IMR-90 (cell line): ENCODE results near the gene HECW1. TPM values are rescaled to one million over a fixed set of nuclear protein-coding genes. Genes with fewer than 3 reads are reported as not detected.

Source experiments
- ATAC-seq: fragments of 200-7000 bp; cut with Tn5 transposase; 2 replicates; pipeline ENCODE4 v1.9.1; 2020; ENCODE audit warnings: low read depth, mild to moderate bottlenecking, moderate library complexity
- BruUV-seq: library from RNA; stranded (reverse); fragments of 400-500 nt; replicated peaks from 2 replicates; lab custom pipeline; 2021; lab: Mats Ljungman, UMichigan
- CTCF ChIA-PET: fragments of 300-600 bp; formaldehyde crosslinking; extraction: SDS; loops from one replicate; lab custom pipeline; 2021; ENCODE audit warnings: antibody characterized with exemption; lab: Yijun Ruan, JAX
- POLR2A ChIA-PET: fragments of 300-600 bp; sonication (Branson Sonifier 250); formaldehyde crosslinking; loops from one replicate; lab custom pipeline; 2022; ENCODE audit warnings: antibody characterized with exemption; ENCODE audit not compliant: unreplicated experiment; lab: Charles Lee
- DNase-seq: peaks from one replicate; pipeline ENCODE4 v3.0.0; 2013
- H2AFZ ChIP-seq: replicated peaks from 2 replicates; pipeline ENCODE3; 2013; ENCODE audit warnings: low read length, mild to moderate bottlenecking; ENCODE audit not compliant: poor library complexity
- H2AK5ac ChIP-seq: 2 replicates; pipeline ENCODE4 v1.6.1; 2013; ENCODE audit warnings: low read depth, low read length, inconsistent platforms
- H2AK9ac ChIP-seq: replicated peaks from 2 replicates; pipeline ENCODE3; 2013; ENCODE audit warnings: mild to moderate bottlenecking, low read depth, low read length, moderate library complexity; ENCODE audit not compliant: poor library complexity
- H2BK120ac ChIP-seq: 2 replicates; pipeline ENCODE4 v1.6.1; 2013; ENCODE audit warnings: low read depth, low read length, inconsistent platforms
- H2BK15ac ChIP-seq: 3 replicates; pipeline ENCODE4 v1.6.1; 2013; ENCODE audit warnings: low read depth, low read length, inconsistent platforms
- H2BK20ac ChIP-seq: 2 replicates; pipeline ENCODE4 v1.6.1; 2013; ENCODE audit warnings: low read depth, mild to moderate bottlenecking, inconsistent platforms, low read length, moderate library complexity
- H2BK5ac ChIP-seq: 2 replicates; pipeline ENCODE4 v1.6.1; 2013; ENCODE audit warnings: mild to moderate bottlenecking, low read depth, low read length, inconsistent platforms; ENCODE audit not compliant: poor library complexity, severe bottlenecking
- H3K14ac ChIP-seq: replicated peaks from 2 replicates; pipeline ENCODE4 v1.6.1; 2013; ENCODE audit warnings: low read depth, low read length, inconsistent platforms
- H3K18ac ChIP-seq: 2 replicates; pipeline ENCODE4 v1.6.1; 2013; ENCODE audit warnings: low read depth, low read length, control low read depth
- H3K23ac ChIP-seq: 2 replicates; pipeline ENCODE4 v1.6.1; 2013; ENCODE audit warnings: low read depth, low read length, inconsistent platforms
- H3K27ac ChIP-seq: 2 replicates; pipeline ENCODE4 v1.5.1; 2013; ENCODE audit warnings: mild to moderate bottlenecking, control low read depth, low read length; ENCODE audit not compliant: insufficient read depth
- H3K27me3 ChIP-seq: 2 replicates; pipeline ENCODE4 v1.6.1; 2013; ENCODE audit warnings: low read length; ENCODE audit not compliant: control insufficient read depth, insufficient read depth
- H3K36me3 ChIP-seq: 2 replicates; pipeline ENCODE4 v1.6.1; 2013; ENCODE audit warnings: low read length, mixed read lengths; ENCODE audit not compliant: control insufficient read depth, insufficient read depth
- H3K4ac ChIP-seq: 2 replicates; pipeline ENCODE4 v1.6.1; 2013; ENCODE audit warnings: low read depth, low read length, inconsistent platforms
- H3K4me1 ChIP-seq: 2 replicates; pipeline ENCODE4 v1.6.1; 2013; ENCODE audit warnings: low read length, mixed read lengths; ENCODE audit not compliant: control insufficient read depth, insufficient read depth
- H3K4me2 ChIP-seq: 2 replicates; pipeline ENCODE4 v1.6.1; 2013; ENCODE audit warnings: low read depth, mild to moderate bottlenecking, control low read depth, low read length, moderate library complexity
- H3K4me3 ChIP-seq: 2 replicates; pipeline ENCODE4 v1.5.1; 2013; ENCODE audit warnings: low read depth, mild to moderate bottlenecking, control low read depth, low read length, moderate library complexity; ENCODE audit not compliant: insufficient read depth
- H3K56ac ChIP-seq: 2 replicates; pipeline ENCODE4 v1.6.1; 2013; ENCODE audit warnings: low read length, inconsistent platforms; ENCODE audit not compliant: insufficient read depth; ENCODE audit errors: extremely low read depth
- H3K79me1 ChIP-seq, 2 experiments: 2 replicates each; pipeline ENCODE4 v1.6.1; 2013; ENCODE audit warnings: low read length in 2 of 2, inconsistent platforms in 1 of 2, low read depth in 1 of 2
- H3K9ac ChIP-seq: 2 replicates; pipeline ENCODE4 v1.6.1; 2013; ENCODE audit warnings: low read depth, low read length, control low read depth
- H3K9me1 ChIP-seq: 2 replicates; pipeline ENCODE4 v1.6.1; 2013; ENCODE audit warnings: low read length, inconsistent platforms; ENCODE audit not compliant: insufficient read depth
- H3K9me3 ChIP-seq: 2 replicates; pipeline ENCODE4 v1.6.1; 2013; ENCODE audit warnings: low read length; ENCODE audit not compliant: control insufficient read depth, insufficient read depth
- H4K20me1 ChIP-seq: 2 replicates; pipeline ENCODE4 v1.6.1; 2013; ENCODE audit warnings: low read length, inconsistent platforms; ENCODE audit not compliant: insufficient read depth
- H4K5ac ChIP-seq: 2 replicates; pipeline ENCODE4 v1.6.1; 2013; ENCODE audit warnings: mild to moderate bottlenecking, low read depth, low read length, control low read depth
- H4K8ac ChIP-seq, 2 experiments: 2 replicates each; pipeline ENCODE4 v1.6.1; 2013; ENCODE audit warnings: low read depth in 2 of 2, low read length in 2 of 2, control low read depth in 1 of 2, inconsistent platforms in 1 of 2
- H4K91ac ChIP-seq: 2 replicates; pipeline ENCODE4 v1.6.1; 2013; ENCODE audit warnings: low read depth, low read length, inconsistent platforms; ENCODE audit not compliant: insufficient read depth
- BHLHE40 ChIP-seq: fragments of 150-350 bp; IDR thresholded peaks from 2 replicates; pipeline ENCODE4 v1.6.1; 2016; ENCODE audit warnings: mild to moderate bottlenecking, low read depth, low read length
- NFE2L2 ChIP-seq: fragments of 150-350 bp; IDR thresholded peaks from 2 replicates; pipeline ENCODE4 v1.6.1; 2016; ENCODE audit warnings: low read depth, mild to moderate bottlenecking, low read length
- POLR2A ChIP-seq: IDR thresholded peaks from 2 replicates; pipeline ENCODE4 v1.6.1; 2012; ENCODE audit warnings: mild to moderate bottlenecking, low read depth, low read length
- WGBS, 2 experiments: methylation state at CpG; one replicate each; pipeline versions ENCODE4 v1.1.5 to v1.1.7; 2013; ENCODE audit warnings: missing lambda C conversion rate in 2 of 2; ENCODE audit not compliant: insufficient read length in 1 of 2; ENCODE audit errors: extremely low coverage in 2 of 2; 5-methylcytosine and 5-hydroxymethylcytosine counted together
- dilution Hi-C: fragments of 300-500 bp; cut with HindIII; formaldehyde crosslinking; loops from one replicate; pipeline ENCODE4 v1.14.3; 2018; ENCODE audit warnings: low sequenced_read_pairs; ENCODE audit not compliant: unreplicated experiment
- in situ Hi-C: fragments of 300-500 bp; cut with MboI; formaldehyde crosslinking; loops from 3 replicates; pipeline ENCODE4 v1.14.3; 2019; ENCODE audit warnings: low sequenced_read_pairs, inconsistent platforms, mixed read lengths
- intact Hi-C: fragments of 100-400 bp; cut with micrococcal nuclease; formaldehyde crosslinking; loops from 2 replicates; pipeline ENCODE4 v1.10.0; 2022
- microRNA-seq, 2 experiments: library from miRNA; stranded (forward) in 1 of 2; unstranded in 1 of 2; fragments of 10-50 nt in 1 of 2; fragments of <30 nt in 1 of 2; gene quantifications in 1 of 2; microRNA quantifications in 1 of 2; one replicate each; pipeline versions ENCODE3 to v1.1.0; 2013 to 2020; ENCODE audit not compliant: insufficient read depth in 1 of 2, insufficient read length in 1 of 2, unreplicated experiment in 1 of 2
- polyA plus RNA-seq, 3 experiments: library from polyadenylated mRNA; depleted of rRNA; stranded (reverse); fragments of >200 nt; gene quantifications; 2 replicates each; pipeline ENCODE4 v1.2.3, GENCODE V29; 2012; ENCODE audit warnings: low replicate concordance in 1 of 3
- small RNA-seq, 5 experiments: library from RNA; depleted of rRNA; stranded (forward); fragments of <200 nt; gene quantifications; one replicate each; pipeline ENCODE3, GENCODE V24; 2012
- total RNA-seq: library from RNA; depleted of rRNA; stranded (reverse); fragments of >200 nt; gene quantifications from 2 replicates; pipeline ENCODE4 v1.2.3, GENCODE V29; 2012; rRNA removed

The HECW1 gene
- total and polyA plus RNA-seq, 2 of the 4 experiments (the other 2 are of a cell fraction), result 0.56 to 1.3 TPM

DNA sequence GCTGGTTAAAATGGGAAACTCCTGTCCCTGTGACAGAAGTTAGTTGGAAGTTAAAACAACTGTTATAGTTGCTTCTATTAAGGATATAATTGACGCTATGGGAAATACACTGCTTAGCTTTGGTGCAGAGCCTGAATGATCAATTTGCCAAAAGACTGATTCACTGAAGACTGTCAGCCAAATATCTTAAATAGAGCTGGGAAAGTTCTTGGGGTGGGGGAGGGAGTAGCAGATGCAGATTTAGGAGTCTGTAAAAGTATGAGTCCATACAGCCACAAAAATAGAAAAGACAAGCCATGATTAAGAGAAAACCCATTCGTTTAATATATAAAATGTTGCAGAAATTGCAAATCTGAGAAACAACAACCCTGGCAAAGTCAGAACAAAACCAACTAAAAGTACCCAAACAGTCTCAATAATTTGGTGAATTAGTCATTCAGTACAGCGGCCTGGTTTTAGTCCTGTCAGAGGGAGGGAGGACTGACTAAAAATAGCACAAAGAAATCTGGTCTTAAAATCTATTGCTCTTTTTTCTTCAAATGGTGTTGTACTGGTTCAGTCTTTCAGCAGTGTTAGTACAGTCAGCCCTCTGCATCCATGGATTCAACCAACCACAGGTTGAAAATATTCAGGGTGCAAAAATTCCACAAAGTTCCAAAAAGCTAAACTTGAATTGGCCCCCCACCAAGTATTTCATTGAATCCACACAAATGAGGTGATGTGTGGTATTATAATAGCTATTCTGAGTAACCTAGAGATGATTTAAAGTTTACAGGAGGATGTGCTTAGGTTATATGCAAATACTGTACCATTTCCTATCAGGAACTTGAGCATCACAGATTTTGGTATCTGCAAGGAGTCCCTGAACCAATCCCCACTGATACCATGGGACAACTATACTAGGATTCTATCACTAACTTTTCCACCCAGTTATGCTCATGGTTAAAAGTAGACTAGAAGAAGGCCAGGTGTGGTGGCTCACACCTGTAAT lies 500.4 kb downstream of the HECW1 start:
- Histone ChIP-seq H3K4me2 (no peak overlapping the region; the same call in 1 of the 2 replicates), H3K4me1 (peaks cover 15% of the 10 kb centered on the region), H2AK9ac (no peak overlapping the region), H2AK5ac (no peak overlapping the region), H2AFZ (no peak overlapping the region), H3K27ac (no peak overlapping the region), H2BK120ac (no peak overlapping the region), H3K36me3 (peaks cover 33% of the 10 kb centered on the region), H3K4ac (no peak overlapping the region), H3K18ac (no peak overlapping the region), H2BK15ac (no peak overlapping the region), H4K8ac (peak overlapping the region in 1 of 2 experiments; percentile 56; a peak in 1 of 4 replicates), H3K14ac (no peak overlapping the region), H4K5ac (no peak overlapping the region), H3K79me1 (peaks cover 43 to 72% of the 10 kb centered on the region in 2 experiments), H2BK5ac (no peak overlapping the region), H3K9ac (no peak overlapping the region), H3K23ac (no peak overlapping the region), H3K56ac (peak overlapping the region; percentile 5; the same call in 1 of the 2 replicates), H4K91ac (no peak overlapping the region), H3K9me3 (no peaks in the 10 kb centered on the region), H3K4me3 (no peak overlapping the region), H3K9me1 (peaks cover 17% of the 10 kb centered on the region), H2BK20ac (no peak overlapping the region), H4K20me1 (peaks cover 41% of the 10 kb centered on the region), H3K27me3 (no peaks in the 10 kb centered on the region)
- DNase-seq, result peak; percentile 61
- in situ Hi-C loops (no loop called here), intact Hi-C loops (no loop called here), dilution Hi-C loops (no loop called here)
- ChIA-PET CTCF (interaction anchor here (2.6 kb wide), 1 partner anchor 30 kb away, joined by 12 read pairs; the partner anchor contains the start of gene STK17A), POLR2A (no interaction called here)
- no peak for TF ChIP-seq NFE2L2
- TF ChIP-seq POLR2A, result no peak
- no peak for TF ChIP-seq BHLHE40
- no CpG with 5 or more reads among the region's 3 CpGs for WGBS, 2 experiments
- peak; percentile 60 for ATAC-seq
- BruUV-seq, result no TSS peak

Small RNA genes within 50 kb of the gene (microRNA-seq; reads per million reads assigned to microRNA genes)
- 0 reads per million in 2 experiments for gene MIR3943 (ENCODE audit: insufficient read depth in 1 of 2, insufficient read length in 1 of 2, unreplicated experiment in 1 of 2)
- not detected for gene RF00019 (ENCODE audit: insufficient read depth, insufficient read length)
- not detected for gene RNU6-575P (ENCODE audit: insufficient read depth, insufficient read length)
- not detected for gene RNU7-35P (ENCODE audit: insufficient read depth, insufficient read length)

Small RNA genes within 50 kb of the gene (small RNA-seq; reads per million reads assigned to genes)
- gene MIR3943 (0 to 0.17 (median 0) reads per million in 5 experiments), gene RF00019 (0 reads per million in 5 experiments), gene RNU6-575P (0 reads per million in 5 experiments), gene RNU7-35P (0 to 0.60 (median 0) reads per million in 5 experiments)

Other genes with a start within 250 kb of the HECW1 start
- 6.1 and 8.9 TPM in 2 replicates for gene C7orf25, start 200.6 kb upstream of the HECW1 start, total RNA-seq
- 3.2 and 4.5 TPM in 2 replicates for gene C7orf25, start 200.6 kb upstream of the HECW1 start, polyA plus RNA-seq (2012; rRNA removed)
- 138 and 217 TPM in 2 replicates for gene PSMA2, start 180.5 kb upstream of the HECW1 start, total RNA-seq
- gene PSMA2, start 180.5 kb upstream of the HECW1 start, polyA plus RNA-seq (2012; rRNA removed), result 98.8 and 106 TPM in 2 replicates
- gene MRPL32, start 180.3 kb upstream of the HECW1 start, total RNA-seq, result 42.3 and 56.7 TPM in 2 replicates
- gene MRPL32, start 180.3 kb upstream of the HECW1 start, polyA plus RNA-seq (2012; rRNA removed), result 66.6 and 75.3 TPM in 2 replicates